ENCODE results near the gene PLA2G6.
"Not testable (repeated sequence)": the region's sequence is repeated elsewhere in the genome, so short reads cannot be mapped to it uniquely, and the experiment has no call there.

Gene PLA2G6

DNA sequence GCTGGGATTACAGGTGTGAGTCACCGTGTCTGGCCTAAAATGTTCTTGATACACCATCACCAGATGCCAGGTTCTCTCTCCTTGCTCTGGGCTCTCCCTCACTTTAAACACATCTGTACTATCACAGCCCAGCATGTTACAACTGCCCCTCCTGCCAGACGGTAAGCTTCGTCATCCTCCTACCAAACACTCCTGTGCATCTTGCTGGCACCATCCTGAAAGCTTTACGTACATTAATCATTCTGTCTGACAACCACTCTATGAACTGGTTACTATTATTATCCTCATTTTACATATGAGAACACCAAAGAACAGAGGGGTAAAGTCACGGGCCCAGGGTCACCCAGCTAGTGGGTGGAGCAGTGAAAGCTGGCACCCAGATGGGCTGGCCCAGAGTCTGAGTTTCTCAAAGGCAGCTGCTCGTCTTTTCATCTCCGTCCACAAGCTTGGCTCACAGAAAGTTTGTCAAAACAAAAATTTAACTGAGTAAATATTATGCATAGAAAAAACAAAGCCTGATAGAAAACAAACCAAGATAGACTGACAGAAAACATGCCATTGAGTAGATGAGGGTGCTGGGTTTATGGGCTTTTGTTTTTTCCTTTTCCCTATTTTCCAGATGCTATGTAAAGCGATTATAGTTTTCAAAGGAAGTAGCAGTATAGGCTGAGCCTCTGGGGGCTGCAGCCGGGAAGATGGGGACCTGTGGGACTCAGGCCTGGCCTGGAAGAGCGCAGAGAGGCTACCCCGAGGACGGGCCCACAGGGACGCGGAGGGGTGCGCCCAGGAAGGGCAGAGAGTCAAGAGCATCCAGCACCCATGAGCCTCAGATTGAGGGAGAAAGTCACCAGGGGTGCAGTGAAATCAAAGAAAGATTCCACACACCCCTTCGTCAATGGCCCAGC lies 9.5 kb downstream of the PLA2G6 start:
- DNase-seq: peak in 3 of 51 donors; percentile 6 to 20 (median 15)

DNA sequence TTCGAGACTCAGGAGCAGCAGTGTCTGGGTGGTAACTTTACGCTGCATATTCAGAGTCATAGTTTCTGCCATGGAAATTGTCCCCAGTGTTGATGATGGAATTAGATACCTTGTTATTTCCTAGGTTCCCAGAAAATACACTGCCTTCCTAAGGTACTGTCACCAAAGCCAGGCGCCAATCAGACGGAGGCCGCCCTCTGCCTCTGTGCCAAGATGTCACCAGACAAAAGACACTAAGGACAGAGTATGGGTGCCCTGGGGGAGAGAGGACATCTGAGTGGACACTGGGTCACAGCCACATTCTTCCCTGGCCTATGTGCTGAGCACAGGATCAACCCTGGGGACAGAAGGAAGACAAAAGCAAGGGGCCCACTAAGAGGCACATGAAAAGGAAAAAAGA lies 11.2 kb downstream of the PLA2G6 start:
- no peak for DNase-seq

DNA sequence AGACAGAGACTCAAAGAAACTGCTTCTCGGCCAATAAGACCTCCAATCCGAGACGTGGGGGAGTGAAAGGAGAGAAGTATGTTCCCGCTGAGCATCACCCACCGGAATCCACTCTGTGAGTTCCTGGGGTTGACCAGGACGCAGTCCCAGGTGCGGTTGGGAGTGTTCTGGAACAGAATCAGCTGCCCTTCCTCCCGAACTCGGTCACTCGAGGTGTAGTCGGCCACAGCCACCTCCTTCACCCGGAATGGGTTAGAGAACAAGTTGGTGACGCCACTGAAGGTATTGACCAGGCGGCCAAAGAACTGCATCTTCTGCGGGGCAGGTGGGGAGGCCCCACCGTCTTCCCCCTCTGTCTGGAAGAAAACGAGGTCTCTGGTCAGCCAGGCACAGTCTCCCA lies 12.5 kb downstream of the PLA2G6 start:
- no peak for DNase-seq

DNA sequence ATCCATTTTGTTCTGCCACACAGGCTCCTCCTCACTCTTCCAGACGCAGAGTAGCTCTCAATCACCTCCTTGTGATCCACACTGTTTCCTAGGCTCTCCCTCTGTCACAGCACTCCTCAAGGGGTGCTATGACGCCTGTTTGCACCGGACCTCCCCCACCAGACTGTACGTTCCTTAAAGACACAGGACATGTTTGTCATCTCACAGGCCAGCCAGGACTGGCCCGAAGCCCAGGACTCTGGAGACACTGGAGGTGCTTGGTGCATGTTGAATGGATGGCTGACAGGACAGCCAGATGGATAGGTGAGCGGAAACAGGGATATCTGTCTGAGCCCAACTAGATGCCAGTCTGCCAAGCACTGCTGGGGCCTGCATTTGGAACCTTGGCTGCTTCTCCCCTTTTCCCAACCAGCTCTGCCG lies 13.6 kb downstream of the PLA2G6 start:
- DNase-seq: peak in 18 of 51 donors; percentile 16 to 68 (median 34)

DNA sequence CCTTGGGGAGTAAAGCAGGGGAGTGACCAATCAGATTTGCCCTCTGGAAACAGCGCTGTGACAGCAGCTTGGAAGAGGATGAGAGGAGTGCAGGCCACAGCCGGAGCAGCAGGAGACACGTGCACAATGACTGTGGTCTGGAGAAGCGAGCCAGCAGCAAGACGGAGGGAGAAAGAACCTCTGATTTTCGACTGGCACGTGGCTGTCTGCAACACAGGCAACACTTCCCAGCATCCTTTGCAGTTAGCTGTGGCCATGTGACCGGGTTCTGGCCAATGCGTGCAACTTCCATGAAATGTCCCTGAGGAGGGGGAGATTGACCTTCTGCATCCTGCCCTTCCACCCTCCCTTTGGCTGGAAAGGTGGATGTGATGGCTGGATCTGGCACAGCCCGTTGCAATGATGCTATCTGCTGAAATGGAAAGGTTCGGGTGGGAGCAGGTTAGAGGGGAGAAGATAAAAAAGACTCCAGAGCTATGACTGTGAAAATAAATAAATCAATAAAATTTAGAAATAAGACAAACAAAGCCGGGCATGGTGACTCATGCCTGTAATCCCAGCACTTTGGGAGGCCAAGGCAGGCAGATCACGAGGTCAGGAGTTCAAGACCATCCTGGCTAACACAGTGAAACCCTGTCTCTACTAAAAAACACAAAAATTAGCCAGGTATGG lies 15.6 kb downstream of the PLA2G6 start:
- no peak for DNase-seq

DNA sequence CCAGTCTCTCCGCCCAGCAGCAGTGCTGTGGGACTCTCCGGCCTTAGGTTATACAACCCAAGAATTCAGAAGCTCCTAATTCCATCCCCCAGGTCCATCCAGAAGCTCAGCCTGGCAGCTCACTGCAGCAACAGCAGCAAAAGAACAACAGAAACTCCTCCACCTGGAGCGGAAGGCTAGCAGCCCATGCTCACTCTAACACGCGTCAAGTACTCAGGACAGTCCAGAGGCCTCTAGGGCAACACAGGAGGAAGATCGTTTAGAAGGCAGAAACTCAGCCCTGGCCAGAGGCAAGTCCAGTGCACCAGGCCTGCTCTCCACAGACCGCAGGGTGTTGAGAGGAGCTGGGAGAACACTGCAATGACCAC lies 17.1 kb downstream of the PLA2G6 start:
- no peak for DNase-seq

DNA sequence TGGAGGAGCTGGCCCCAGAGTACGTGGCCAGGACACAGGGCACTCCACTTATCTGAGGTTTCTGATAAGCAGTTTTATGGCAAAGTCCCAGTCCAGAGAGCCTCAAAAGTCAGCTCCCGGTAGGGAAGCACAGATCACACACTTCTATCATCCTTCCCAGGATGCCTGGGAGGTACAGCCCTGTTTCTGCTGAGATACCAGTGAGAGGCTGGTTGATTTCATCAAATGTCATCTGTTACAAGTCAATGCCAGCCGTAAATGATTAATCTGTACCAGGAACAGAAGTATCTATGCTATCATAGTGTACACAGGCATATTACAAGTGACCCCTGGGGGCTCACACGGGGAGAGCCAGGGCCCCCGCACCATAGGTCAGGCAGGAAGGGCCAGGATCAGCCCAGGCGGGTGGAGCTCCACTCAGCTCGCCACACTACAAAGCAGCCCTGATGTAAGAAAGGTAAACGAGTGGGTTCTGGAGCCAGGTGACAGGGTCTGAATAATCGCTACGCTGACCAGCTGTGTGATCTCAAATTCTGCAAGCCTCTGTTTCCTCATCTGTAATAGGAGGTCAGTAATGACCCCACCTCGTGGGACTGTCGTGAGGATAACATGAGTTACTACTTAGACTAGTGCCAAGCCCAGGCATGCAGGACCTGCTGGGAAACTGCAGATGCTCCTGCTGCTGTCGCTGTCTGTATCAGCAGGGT lies 17.6 kb downstream of the PLA2G6 start:
- no peak for DNase-seq

DNA sequence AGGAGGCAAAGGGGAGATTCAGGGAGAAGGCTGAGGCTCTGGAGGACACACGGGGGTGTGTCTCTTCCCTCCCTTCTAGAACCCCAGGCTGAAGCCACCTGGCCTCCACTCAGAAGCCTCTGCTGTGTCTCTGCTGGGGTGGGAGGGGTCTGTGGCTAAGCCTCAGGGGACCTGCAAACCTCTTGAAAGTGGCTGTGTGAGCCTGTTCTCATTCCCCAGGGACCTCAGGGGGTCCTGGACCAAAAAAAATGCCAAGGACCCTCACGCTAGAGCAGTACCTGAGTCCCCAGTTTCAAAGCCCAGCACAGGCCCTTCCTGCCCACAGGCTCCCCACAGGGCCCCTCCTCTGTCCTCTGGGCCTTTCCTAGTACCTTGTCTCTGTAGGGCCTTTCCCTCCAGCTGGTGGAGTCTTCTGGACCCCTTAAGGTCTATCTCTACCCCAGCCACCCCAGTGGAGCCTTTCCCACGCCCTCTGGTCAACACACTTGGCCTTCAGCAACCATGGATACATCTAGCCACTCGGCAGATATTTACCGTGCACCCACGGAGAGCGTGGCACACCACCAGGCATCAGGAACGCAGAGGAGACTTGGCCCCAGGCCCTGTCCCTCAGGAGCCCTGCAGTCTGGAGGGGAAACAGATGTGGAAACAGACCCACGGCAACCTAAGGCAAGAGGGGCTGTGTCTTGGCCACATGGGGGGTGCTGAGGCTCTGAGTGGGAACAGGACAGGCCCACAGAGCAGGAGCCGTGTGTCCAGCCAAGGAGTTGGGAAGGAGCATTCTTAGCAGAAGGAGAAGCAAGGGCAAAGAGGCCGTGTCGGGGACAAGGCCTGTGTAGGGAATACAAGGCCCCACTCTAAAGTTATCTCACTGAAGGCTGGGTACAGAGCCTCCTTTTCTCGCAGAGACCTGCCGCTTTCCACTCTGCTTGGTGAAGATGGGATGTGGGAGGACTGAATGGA lies 18.5 kb downstream of the PLA2G6 start:
- no peak for DNase-seq

DNA sequence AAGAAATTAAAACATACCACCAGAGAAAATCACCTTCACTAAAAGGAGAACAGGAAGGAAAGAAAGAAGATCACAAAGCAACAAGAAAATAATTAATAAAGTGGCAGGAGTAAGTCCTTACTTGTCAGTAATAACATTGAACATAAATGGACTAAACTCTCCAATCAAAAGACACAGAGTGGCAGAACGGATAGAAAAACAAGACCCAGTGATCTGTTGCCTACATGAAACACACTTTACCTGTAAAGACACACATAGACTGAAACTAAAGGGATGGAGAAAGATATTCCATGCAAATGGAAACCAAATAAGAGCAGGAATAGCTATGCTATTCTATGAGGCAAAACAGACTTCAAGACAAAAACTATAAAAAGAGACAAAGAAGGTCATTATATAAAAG lies 25.9 kb downstream of the PLA2G6 start:
- no peak for DNase-seq

DNA sequence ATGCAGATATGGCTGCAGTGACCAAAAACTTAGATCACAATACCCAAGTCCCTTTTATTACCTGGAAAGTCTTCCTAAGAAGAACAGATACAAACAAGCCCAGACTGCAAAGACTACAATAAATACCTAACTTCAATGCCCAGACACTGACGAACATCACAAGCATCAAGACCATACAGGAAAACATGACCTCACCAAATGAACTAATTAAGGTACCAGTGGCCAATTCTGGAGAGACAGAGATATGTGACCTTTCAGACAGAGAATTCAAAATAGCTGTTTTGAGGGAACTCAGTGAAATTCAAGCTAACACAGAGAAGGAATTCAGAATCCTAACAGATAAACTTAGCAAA lies 27.1 kb downstream of the PLA2G6 start:
- DNase-seq: not testable (repeated sequence)

DNA sequence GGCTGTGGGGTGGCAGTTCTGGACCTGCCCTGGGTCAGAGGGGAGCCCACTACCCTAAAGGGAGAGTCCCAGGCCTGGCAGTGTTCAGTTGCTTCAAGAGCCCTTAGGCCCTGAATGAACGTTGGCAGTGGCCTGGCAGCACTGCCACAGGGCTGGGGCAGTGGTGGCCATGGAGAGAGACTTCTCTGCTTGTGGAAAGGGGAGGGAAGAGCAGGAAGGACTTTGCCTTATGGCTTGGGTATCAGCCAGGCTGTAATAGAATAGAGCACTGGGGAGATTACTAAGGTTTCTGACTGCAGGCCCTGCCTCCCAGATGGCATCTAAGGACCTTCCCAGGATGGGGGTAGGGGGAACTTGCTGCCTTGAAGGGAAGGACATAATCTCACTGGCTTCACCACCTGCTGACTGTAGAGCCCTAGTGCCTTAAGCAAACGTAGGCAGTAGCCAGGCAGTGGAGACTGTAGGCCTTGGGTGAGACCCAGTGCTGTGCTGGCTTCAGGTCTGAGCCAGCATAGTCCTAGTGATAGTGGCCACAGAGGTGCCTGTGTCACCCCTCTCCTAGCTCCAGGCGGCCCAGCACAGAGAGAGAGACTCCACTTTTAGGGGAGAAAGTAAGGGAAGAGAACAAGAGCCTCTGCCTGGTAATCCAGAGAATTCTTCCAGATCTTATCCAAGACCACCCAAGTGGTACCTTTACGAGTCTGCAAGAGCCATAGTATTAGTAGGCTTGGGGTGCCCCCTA lies 27.6 kb downstream of the PLA2G6 start:
- no peak for DNase-seq

DNA sequence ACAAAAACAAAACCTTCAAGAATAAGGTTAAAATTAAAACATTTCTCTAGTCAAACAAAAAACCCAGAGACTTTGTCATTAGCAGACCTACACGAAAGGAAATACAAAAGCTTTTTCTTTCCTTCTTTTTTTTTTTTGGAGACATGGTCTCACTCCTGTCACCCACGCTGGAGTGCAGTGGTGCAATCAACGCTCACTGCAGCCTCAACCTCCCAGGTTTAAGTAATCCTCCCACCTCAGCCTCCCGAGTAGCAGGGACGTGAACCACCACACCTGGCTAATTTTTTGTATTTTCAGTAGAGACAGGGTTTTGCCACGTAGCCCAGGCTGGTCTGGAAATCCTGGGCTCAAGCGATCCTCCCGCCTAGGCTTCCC lies 30.5 kb downstream of the PLA2G6 start:
- DNase-seq: no peak

DNA sequence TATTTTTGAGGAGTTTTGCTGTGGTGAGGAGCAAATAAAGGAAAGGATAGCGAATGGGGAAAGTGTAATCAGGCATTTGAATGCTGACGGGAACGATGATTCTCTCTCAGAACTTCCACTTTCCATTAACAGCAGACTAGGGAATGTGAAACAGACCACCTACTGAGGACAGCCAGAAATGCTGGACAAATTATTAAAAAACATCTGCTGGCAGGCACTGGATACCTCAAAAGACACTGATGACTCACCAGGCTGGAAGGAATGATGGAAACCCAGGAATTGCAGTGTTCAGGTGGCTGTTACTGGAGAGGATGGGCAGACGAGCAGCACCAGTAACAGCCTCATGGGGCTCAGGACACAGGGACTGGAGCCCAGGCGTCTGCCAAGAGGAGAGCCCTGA lies 33.4 kb downstream of the PLA2G6 start:
- DNase-seq: no peak

DNA sequence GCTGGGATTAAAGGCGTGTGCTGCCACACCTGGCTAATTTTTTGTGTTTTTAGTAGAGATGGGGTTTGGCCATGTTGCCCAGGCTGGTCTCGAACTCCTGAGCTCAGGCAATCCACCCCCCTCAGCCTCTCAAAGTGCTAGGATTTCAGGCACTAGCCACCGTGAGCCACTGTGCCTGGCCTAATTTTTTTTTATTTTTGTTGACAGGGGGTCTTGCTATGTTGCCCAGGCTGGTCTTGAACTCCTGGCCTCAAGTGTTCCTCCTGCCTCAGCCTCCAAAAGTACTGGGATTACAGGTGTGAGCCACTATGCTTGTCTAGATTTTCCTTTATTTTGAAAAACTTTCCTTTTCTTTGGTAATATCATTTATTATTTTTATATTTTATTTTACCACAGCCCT lies 35.5 kb downstream of the PLA2G6 start:
- DNase-seq: not testable (repeated sequence)

DNA sequence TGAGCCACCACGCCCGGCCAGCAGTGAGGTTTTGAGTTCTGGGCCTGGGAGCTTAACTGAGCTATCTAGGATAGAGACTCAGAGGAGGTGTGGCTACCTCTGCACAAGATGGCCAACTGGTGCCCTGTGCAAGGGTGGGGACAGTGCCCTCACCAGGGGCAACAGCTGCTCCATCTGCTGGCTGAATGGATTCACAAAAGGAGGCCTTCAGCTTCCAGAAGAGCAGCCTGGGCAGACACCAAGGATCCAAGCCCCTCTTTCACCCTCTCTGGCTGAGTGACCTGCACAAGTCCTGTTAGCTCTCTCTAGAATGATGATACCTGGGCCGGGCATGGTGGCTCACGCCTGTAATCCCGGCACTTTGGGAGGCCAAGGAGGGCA lies 37.6 kb downstream of the PLA2G6 start:
- no peak for DNase-seq

DNA sequence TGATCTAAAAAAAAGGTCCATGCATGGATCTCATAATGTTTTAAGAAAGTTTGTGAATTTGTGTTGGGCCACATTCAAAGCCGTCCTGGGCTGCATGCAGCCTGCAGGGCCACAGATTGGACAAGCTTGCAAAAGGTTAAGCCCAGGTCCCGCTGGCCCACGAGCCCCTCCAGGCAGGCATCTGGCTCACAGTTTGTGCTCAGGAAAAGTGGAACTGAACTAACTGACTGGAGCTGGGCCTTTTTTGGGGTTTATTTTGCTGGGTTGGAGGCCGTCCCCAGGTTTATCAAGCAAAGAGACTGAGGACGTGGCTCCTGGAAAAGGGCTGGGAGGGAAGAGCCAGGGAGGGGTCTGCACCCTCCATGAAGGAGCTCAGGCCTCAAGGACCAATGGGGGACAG lies 39.0 kb downstream of the PLA2G6 start:
- no peak for DNase-seq

DNA sequence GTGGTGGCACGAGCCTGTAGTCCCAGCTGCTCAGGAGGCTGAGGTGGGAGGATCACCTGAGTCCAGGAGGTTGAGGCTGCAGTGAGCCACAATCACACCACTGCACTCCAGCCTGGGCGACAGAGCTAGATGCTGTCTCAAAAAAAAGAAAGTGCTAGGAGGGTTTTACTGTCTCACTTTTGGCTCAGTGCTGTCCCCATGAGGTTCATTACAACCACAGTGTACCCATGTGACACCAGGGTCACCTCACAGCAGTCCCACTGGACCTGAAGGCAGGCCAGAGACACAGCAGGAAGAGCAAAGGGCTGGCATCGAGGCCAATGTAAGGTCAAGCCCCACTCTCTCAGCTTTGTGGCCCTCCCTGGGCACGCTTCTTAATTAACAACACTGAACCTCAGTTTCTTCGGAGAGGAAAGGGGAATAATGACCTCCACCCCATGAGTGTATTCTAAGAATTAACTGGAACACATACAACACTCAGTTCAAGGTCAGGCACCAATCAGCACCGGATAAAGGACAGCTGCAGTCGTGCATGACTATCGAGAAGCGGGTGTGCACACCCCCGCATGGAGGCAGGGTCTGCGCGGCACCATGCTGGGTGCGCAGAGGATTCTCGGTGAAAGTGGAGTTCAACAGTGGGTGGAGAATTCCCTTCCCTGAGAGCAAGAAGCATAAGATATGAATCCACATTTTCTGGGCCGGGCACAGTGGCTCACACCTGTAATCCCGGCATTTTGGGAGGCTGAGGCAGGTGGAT lies 40.2 kb downstream of the PLA2G6 start:
- DNase-seq: no peak

DNA sequence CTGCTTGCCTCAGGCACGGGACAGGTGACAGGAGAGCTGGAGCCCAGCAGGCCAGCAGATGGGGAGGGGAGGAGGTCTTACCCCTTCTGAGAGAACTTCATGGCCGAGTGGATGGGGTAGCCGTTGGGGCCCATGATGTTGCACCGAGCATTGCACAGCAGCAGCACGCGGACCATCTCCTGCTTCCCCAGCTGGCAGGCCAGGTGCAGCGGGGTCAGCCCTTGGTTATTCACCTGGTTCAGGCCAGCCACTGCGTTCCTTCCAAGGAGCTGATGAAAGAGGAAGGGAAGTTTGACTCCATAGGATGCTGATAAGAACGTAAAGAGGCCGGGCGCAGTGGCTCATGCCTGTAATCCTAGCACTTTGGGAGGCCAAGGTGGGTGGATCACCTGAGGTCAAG lies 41.7 kb downstream of the PLA2G6 start:
- DNase-seq: no peak

DNA sequence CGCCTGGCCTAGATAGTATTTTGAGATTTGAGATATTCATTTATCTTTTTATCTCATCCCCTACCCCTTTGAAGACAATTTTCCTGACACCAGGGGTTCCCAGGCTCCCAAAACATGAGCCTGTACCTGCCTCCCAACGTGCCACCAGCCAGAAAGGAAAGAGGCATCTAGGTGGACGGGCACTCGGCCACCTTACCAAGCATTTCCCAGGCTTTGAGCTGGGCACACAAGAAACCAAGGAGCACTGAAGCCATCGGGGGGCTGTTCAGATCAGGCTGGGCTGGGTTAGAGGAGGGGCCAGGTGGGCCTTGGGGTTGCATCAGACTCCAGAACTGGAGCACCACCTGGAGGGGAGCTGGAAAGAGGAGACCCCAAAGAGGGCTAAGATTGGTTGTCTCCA lies 42.7 kb downstream of the PLA2G6 start:
- DNase-seq: no peak
